Thyroid gland (tissue), 4 donors: ENCODE measurements around the gene DPF1.

Source experiments
- CTCF ChIP-seq, 6 experiments: fragments of 200-600 bp in 3 of 6; fragments of 450-650 bp in 3 of 6; sonication (generic) in 3 of 6; IDR thresholded peaks; one replicate each; pipeline ENCODE4 v1.5.1; 2016 to 2019; ENCODE audit warnings: antibody characterized with exemption in 6 of 6, mild to moderate bottlenecking in 2 of 6, inconsistent platforms in 1 of 6, moderate library complexity in 1 of 6
- POLR2A ChIP-seq, 2 donors: fragments of 450-650 bp; IDR thresholded peaks; one replicate each; pipeline ENCODE4 v1.6.1; 2017; ENCODE audit warnings: antibody characterized with exemption in 2 of 2, mild to moderate bottlenecking in 2 of 2, moderate library complexity in 1 of 2

DNA sequence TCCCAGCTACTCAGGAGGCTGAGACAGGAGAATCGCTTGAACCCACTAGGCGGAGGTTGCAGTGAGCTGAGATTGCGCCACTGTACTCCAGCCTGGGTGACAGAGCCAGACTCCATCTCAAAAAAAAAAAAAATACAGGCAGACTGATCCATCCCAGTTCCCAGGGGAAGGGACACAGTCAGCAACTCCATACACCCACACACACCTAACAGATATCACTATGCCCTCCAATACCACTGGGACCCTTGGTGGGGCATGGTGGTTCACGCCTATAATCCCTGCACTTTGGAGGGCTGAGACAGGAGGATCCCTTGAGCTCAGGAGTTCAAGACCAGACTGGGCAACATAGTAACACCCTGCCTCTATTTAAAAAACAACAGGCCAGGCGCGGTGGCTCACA, 2.6 kb downstream of the DPF1 start:
- TF ChIP-seq CTCF (IDR thresholded peaks at IDR 0.05): no peak
- TF ChIP-seq POLR2A (IDR thresholded peaks at IDR 0.05): no peak
